ENCODE results near the gene KIF9. TPM values are rescaled to one million over a fixed set of nuclear protein-coding genes. Genes with fewer than 3 reads are reported as not detected.

The KIF9 gene
- total and polyA plus RNA-seq, 2 of the 8 experiments (the other 6 are each of a cell fraction or from before 2014, with no cell fraction given), result 5.0 to 8.0 TPM

DNA sequence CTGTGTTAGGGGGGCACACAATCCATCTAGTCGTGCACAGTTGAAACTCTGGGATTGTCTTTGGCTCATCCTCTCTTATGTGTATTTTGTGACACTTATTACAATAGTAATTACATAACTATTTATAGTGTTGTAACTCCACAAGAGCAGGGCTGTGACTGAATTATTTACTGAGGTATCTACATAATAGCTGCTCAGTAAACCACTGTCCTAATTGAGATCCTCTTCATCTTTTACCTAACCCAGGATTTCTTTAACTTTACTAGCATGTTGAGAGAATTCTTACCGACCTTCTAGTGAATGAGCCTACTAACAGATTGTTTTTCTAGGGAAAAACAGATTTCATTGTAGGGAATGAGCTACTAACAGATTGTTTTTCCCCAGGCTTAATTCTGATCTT is 11.2 kb upstream of the KIF9 start (continued):
- TF ChIP-seq, protein P1, sequence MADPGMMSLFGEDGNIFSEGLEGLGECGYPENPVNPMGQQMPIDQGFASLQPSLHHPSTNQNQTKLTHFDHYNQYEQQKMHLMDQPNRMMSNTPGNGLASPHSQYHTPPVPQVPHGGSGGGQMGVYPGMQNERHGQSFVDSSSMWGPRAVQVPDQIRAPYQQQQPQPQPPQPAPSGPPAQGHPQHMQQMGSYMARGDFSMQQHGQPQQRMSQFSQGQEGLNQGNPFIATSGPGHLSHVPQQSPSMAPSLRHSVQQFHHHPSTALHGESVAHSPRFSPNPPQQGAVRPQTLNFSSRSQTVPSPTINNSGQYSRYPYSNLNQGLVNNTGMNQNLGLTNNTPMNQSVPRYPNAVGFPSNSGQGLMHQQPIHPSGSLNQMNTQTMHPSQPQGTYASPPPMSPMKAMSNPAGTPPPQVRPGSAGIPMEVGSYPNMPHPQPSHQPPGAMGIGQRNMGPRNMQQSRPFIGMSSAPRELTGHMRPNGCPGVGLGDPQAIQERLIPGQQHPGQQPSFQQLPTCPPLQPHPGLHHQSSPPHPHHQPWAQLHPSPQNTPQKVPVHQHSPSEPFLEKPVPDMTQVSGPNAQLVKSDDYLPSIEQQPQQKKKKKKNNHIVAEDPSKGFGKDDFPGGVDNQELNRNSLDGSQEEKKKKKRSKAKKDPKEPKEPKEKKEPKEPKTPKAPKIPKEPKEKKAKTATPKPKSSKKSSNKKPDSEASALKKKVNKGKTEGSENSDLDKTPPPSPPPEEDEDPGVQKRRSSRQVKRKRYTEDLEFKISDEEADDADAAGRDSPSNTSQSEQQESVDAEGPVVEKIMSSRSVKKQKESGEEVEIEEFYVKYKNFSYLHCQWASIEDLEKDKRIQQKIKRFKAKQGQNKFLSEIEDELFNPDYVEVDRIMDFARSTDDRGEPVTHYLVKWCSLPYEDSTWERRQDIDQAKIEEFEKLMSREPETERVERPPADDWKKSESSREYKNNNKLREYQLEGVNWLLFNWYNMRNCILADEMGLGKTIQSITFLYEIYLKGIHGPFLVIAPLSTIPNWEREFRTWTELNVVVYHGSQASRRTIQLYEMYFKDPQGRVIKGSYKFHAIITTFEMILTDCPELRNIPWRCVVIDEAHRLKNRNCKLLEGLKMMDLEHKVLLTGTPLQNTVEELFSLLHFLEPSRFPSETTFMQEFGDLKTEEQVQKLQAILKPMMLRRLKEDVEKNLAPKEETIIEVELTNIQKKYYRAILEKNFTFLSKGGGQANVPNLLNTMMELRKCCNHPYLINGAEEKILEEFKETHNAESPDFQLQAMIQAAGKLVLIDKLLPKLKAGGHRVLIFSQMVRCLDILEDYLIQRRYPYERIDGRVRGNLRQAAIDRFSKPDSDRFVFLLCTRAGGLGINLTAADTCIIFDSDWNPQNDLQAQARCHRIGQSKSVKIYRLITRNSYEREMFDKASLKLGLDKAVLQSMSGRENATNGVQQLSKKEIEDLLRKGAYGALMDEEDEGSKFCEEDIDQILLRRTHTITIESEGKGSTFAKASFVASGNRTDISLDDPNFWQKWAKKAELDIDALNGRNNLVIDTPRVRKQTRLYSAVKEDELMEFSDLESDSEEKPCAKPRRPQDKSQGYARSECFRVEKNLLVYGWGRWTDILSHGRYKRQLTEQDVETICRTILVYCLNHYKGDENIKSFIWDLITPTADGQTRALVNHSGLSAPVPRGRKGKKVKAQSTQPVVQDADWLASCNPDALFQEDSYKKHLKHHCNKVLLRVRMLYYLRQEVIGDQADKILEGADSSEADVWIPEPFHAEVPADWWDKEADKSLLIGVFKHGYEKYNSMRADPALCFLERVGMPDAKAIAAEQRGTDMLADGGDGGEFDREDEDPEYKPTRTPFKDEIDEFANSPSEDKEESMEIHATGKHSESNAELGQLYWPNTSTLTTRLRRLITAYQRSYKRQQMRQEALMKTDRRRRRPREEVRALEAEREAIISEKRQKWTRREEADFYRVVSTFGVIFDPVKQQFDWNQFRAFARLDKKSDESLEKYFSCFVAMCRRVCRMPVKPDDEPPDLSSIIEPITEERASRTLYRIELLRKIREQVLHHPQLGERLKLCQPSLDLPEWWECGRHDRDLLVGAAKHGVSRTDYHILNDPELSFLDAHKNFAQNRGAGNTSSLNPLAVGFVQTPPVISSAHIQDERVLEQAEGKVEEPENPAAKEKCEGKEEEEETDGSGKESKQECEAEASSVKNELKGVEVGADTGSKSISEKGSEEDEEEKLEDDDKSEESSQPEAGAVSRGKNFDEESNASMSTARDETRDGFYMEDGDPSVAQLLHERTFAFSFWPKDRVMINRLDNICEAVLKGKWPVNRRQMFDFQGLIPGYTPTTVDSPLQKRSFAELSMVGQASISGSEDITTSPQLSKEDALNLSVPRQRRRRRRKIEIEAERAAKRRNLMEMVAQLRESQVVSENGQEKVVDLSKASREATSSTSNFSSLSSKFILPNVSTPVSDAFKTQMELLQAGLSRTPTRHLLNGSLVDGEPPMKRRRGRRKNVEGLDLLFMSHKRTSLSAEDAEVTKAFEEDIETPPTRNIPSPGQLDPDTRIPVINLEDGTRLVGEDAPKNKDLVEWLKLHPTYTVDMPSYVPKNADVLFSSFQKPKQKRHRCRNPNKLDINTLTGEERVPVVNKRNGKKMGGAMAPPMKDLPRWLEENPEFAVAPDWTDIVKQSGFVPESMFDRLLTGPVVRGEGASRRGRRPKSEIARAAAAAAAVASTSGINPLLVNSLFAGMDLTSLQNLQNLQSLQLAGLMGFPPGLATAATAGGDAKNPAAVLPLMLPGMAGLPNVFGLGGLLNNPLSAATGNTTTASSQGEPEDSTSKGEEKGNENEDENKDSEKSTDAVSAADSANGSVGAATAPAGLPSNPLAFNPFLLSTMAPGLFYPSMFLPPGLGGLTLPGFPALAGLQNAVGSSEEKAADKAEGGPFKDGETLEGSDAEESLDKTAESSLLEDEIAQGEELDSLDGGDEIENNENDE (IDR thresholded peaks at IDR 0.05; ENCODE audit: insufficient replicate concordance, low read length), result no peak
- TF ChIP-seq POU5F1 (IDR thresholded peaks at IDR 0.05; ENCODE audit: low read depth, low read length) (no peak), BCL11A (IDR thresholded peaks at IDR 0.05; ENCODE audit: low read depth in 2 of 2, low read length in 2 of 2) (no peak), TAF7 (optimal IDR thresholded peaks at IDR 0.05; ENCODE audit: borderline replicate concordance, low read depth, low read length) (no peak), BRCA1 (IDR thresholded peaks at IDR 0.05; ENCODE audit: low read depth, low read length) (no peak), ASH2L (IDR thresholded peaks at IDR 0.05; ENCODE audit: low read length) (no peak), POLR2AphosphoS5 (IDR thresholded peaks at IDR 0.05; ENCODE audit: low read depth, low read length) (no peak), CHD2 (IDR thresholded peaks at IDR 0.05; ENCODE audit: low read length) (no peak), ZNF274 (IDR thresholded peaks at IDR 0.05; ENCODE audit: borderline replicate concordance, extremely low read depth, low read length) (no peak), RNF2 (IDR thresholded peaks at IDR 0.05; ENCODE audit: borderline replicate concordance, low read depth, low read length, missing control alignments, poor library complexity, severe bottlenecking) (no peak), RBBP5 (IDR thresholded peaks at IDR 0.05; ENCODE audit: borderline replicate concordance, low read depth, low read length) (no peak)
- TF ChIP-seq, protein P2, sequence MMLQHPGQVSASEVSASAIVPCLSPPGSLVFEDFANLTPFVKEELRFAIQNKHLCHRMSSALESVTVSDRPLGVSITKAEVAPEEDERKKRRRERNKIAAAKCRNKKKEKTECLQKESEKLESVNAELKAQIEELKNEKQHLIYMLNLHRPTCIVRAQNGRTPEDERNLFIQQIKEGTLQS (IDR thresholded peaks at IDR 0.05; ENCODE audit: insufficient read depth, low read depth, low read length), result no peak
